B cell (primary cell): Measurements from ENCODE around the gene ANK3.

Source experiments
- CTCF ChIP-seq: fragments of 200-600 bp; IDR thresholded peaks from one replicate; pipeline ENCODE4 v1.8.0; 2022; ENCODE audit warnings: antibody characterized with exemption, mild to moderate bottlenecking
- EZH2 ChIP-seq: IDR thresholded peaks from 2 replicates; pipeline ENCODE4 v1.6.1; 2012; ENCODE audit warnings: borderline replicate concordance, low read depth, mild to moderate bottlenecking, moderate library complexity, low read length; ENCODE audit not compliant: insufficient read depth, poor library complexity, severe bottlenecking

GRCh38 chr10:60403168-60403873 lies 13.6 kb upstream of the ANK3 start:
- TF ChIP-seq CTCF (no peak), EZH2 (no peak)
